ENCODE data around the gene OR2A2.
"Not testable (repeated sequence)": the region's sequence is repeated elsewhere in the genome, so short reads cannot be mapped to it uniquely, and the experiment has no call there.

Gene OR2A2

GRCh38 chr7:144109283-144109682, at the start of gene OR2A2:
TSS of gene OR2A2 (plus strand) at chr7:144109583. CDS start at chr7:144109583, 0 bp downstream.
- no peak for DNase-seq

- no peak for DNase-seq
Observed at GRCh38 chr7:144063710-144064109, 45.7 kb upstream of the OR2A2 start.

- no peak for DNase-seq
Observed at GRCh38 chr7:144069511-144069910, 39.9 kb upstream of the OR2A2 start, which contains the start of gene OR2A25. TSS of gene OR2A25 (plus strand) at chr7:144069811. CDS start at chr7:144074220, 4,409 bp downstream.

- no peak for DNase-seq
Observed at GRCh38 chr7:144069953-144070352, 39.4 kb upstream of the OR2A2 start.

- no peak for DNase-seq
Observed at GRCh38 chr7:144074374-144074773, 35.0 kb upstream of the OR2A2 start.

- no peak for DNase-seq
Observed at GRCh38 chr7:144085978-144086377, 23.4 kb upstream of the OR2A2 start, which contains the start of gene OR2A12. TSS of gene OR2A12 (plus strand) at chr7:144086278. CDS start at chr7:144095108, 8,830 bp downstream.

- no peak for DNase-seq
Observed at GRCh38 chr7:144086730-144087129, 22.7 kb upstream of the OR2A2 start.

- no peak for DNase-seq
Observed at GRCh38 chr7:144087230-144087629, 22.2 kb upstream of the OR2A2 start.

GRCh38 chr7:144090667-144091066, 18.7 kb upstream of the OR2A2 start:
- DNase-seq: no peak

- no peak for DNase-seq
Observed at GRCh38 chr7:144098776-144099175, 10.6 kb upstream of the OR2A2 start.

- DNase-seq: no peak
Observed at GRCh38 chr7:144100607-144101006, 8.8 kb upstream of the OR2A2 start.

- no peak for DNase-seq
Observed at GRCh38 chr7:144102041-144102440, 7.3 kb upstream of the OR2A2 start.

- no peak for DNase-seq
Observed at GRCh38 chr7:144105211-144105610, 4.2 kb upstream of the OR2A2 start.

GRCh38 chr7:144110272-144110671, 889 bp downstream of the OR2A2 start:
- DNase-seq: no peak

GRCh38 chr7:144113651-144114050, 4.3 kb downstream of the OR2A2 start:
- no peak for DNase-seq

- no peak for DNase-seq
Observed at GRCh38 chr7:144118341-144118740, 9.0 kb downstream of the OR2A2 start.

GRCh38 chr7:144122876-144123275, 13.5 kb downstream of the OR2A2 start, which contains the start of gene OR2A14:
TSS of gene OR2A14 (plus strand) at chr7:144123176. CDS start at chr7:144129113, 5,937 bp downstream.
- no peak for DNase-seq

- DNase-seq: peak; percentile 95
Observed at GRCh38 chr7:144127714-144128334, 18.4 kb downstream of the OR2A2 start.

- not testable (repeated sequence) for DNase-seq
Observed at GRCh38 chr7:144129601-144130000, 20.2 kb downstream of the OR2A2 start.

- DNase-seq: no peak
Observed at GRCh38 chr7:144130730-144131129, 21.3 kb downstream of the OR2A2 start.

GRCh38 chr7:144132262-144132661, 22.9 kb downstream of the OR2A2 start:
- no peak for DNase-seq

- DNase-seq: no peak
Observed at GRCh38 chr7:144133307-144133706, 23.9 kb downstream of the OR2A2 start.

- DNase-seq: no peak
Observed at GRCh38 chr7:144134116-144134515, 24.7 kb downstream of the OR2A2 start.

GRCh38 chr7:144137501-144137900, 28.1 kb downstream of the OR2A2 start:
- no peak for DNase-seq

- no peak for DNase-seq
Observed at GRCh38 chr7:144142187-144142586, 32.8 kb downstream of the OR2A2 start.

Measured in stimulated activated CD4-positive, alpha-beta T cell treated with anti-CD3 and anti-CD28 coated beads, Interleukin-4, amount 100 ng/mL, for 1 hour (primary cell).